A673 (cell line): ENCODE measurements around the gene SPATA24. TPM values are rescaled to one million over a fixed set of nuclear protein-coding genes. Genes with fewer than 3 reads are reported as not detected.

Experiments
- BruUV-seq: library from RNA; stranded (reverse); fragments of 400-500 nt; replicated peaks from 2 replicates; lab custom pipeline; 2021; lab: Mats Ljungman, UMichigan
- CTCF ChIA-PET: fragments of 300-600 bp; sonication (Branson Sonifier 250); formaldehyde crosslinking; loops from one replicate; lab custom pipeline; 2022; ENCODE audit warnings: antibody characterized with exemption; lab: Charles Lee
- POLR2A ChIA-PET: fragments of 300-600 bp; sonication (Branson Sonifier 250); formaldehyde crosslinking; loops from one replicate; lab custom pipeline; 2022; ENCODE audit warnings: antibody characterized with exemption; ENCODE audit not compliant: low non-redundant PET; lab: Charles Lee
- DNase-seq: peaks from one replicate; pipeline ENCODE4 v3.0.0-alpha.2; 2015; ENCODE audit warnings: low spot score
- H3K27ac ChIP-seq: fragments of 200-600 bp; sonication (generic); 2 replicates; pipeline ENCODE4 v1.5.1; 2016; ENCODE audit warnings: mixed run types, low read depth, mild to moderate bottlenecking, mixed read lengths, antibody characterized with exemption, low read length; ENCODE audit not compliant: poor library complexity, severe bottlenecking
- H3K27me3 ChIP-seq: fragments of 200-600 bp; sonication (generic); replicated peaks from 2 replicates; pipeline ENCODE4 v1.6.1; 2017; ENCODE audit warnings: mixed run types, low read depth, mild to moderate bottlenecking, mixed read lengths, antibody characterized with exemption, low read length; ENCODE audit not compliant: insufficient read depth, poor library complexity
- H3K36me3 ChIP-seq: fragments of 200-600 bp; sonication (generic); 2 replicates; pipeline ENCODE4 v1.6.1; 2016; ENCODE audit warnings: mixed run types, mild to moderate bottlenecking, mixed read lengths, antibody characterized with exemption, low read length; ENCODE audit not compliant: insufficient read depth, poor library complexity, severe bottlenecking
- H3K4me1 ChIP-seq: fragments of 200-600 bp; sonication (generic); 2 replicates; pipeline ENCODE4 v1.6.1; 2017; ENCODE audit warnings: mixed run types, mild to moderate bottlenecking, mixed read lengths, antibody characterized with exemption, low read length; ENCODE audit not compliant: insufficient read depth, poor library complexity, severe bottlenecking
- H3K4me3 ChIP-seq: fragments of 200-600 bp; sonication (generic); 2 replicates; pipeline ENCODE4 v1.5.1; 2016; ENCODE audit warnings: low read depth, mixed run types, mild to moderate bottlenecking, mixed read lengths, low read length; ENCODE audit not compliant: poor library complexity, severe bottlenecking
- H3K9me3 ChIP-seq: fragments of 200-600 bp; sonication (generic); 2 replicates; pipeline ENCODE4 v1.6.1; 2016; ENCODE audit warnings: mixed run types, low read depth, mild to moderate bottlenecking, mixed read lengths, antibody characterized with exemption, low read length; ENCODE audit not compliant: poor library complexity, severe bottlenecking
- CTCF ChIP-seq: fragments of 300-800, 200-600 bp; sonication (generic); conservative IDR thresholded peaks from 2 replicates; pipeline ENCODE4 v1.5.1; 2017; ENCODE audit warnings: low read depth, mild to moderate bottlenecking, antibody characterized with exemption, low read length, moderate library complexity, mixed read lengths
- EZH2 ChIP-seq: fragments of 200-600 bp; sonication (generic); IDR thresholded peaks from 2 replicates; pipeline ENCODE4 v1.6.1; 2017; ENCODE audit warnings: borderline replicate concordance, low read depth, mild to moderate bottlenecking, mixed read lengths, antibody characterized with exemption, low read length; ENCODE audit not compliant: poor library complexity, severe bottlenecking
- intact Hi-C: fragments of 100-400 bp; cut with micrococcal nuclease; formaldehyde crosslinking; loops from one replicate; pipeline ENCODE4 v1.10.0; 2022; ENCODE audit not compliant: unreplicated experiment
- total RNA-seq: library from RNA; stranded (reverse); gene quantifications from 2 replicates; pipeline ENCODE4 v1.2.3, GENCODE V29; 2021

The SPATA24 gene
- total RNA-seq, 1 experiment from 2014 or later = 4.2 TPM

DNA sequence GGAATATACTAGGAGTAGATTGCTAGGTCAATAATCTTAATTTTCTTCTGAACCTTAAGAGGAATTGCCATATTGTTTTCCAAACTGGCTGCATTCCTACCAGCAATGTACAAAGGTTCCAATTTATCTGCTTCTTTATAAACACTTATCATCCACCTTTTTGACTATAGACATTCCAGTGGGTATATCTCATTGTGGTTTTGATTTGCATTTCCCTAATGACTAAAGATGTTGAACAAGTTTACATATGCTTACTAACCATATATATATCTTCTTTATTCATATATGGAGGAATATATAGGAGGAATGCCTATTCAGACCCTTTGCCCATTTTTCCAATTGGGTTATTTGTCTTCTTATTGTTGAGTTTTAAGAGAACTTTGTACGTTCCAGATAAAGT is 27.8 kb upstream of the SPATA24 start:
- Histone ChIP-seq H3K4me1 (no peaks in the 10 kb centered on the region), H3K27ac (no peak overlapping the region), H3K4me3 (no peak overlapping the region), H3K27me3 (no peaks in the 10 kb centered on the region), H3K36me3 (no peaks in the 10 kb centered on the region), H3K9me3 (no peaks in the 10 kb centered on the region)
- TF ChIP-seq CTCF (no peak), EZH2 (no peak)
- POLR2A ChIA-PET = no interaction called here
- no peak for DNase-seq
- intact Hi-C loops = no loop called here
- BruUV-seq = no TSS peak
- CTCF ChIA-PET = no interaction called here

- ChIA-PET CTCF (no interaction called here), POLR2A (no interaction called here)
- TF ChIP-seq CTCF (no peak), EZH2 (no peak)
- H3K4me3 ChIP-seq = no peak overlapping the region
- intact Hi-C loops = no loop called here
- no peaks in the 10 kb centered on the region for H3K9me3 ChIP-seq
- peaks cover 7% of the 10 kb centered on the region for H3K4me1 ChIP-seq
- H3K27me3 ChIP-seq = no peaks in the 10 kb centered on the region
- BruUV-seq = no TSS peak
- no peaks in the 10 kb centered on the region for H3K36me3 ChIP-seq
- no peak overlapping the region for H3K27ac ChIP-seq
- no peak for DNase-seq
Observed at GRCh38 chr5:139430015-139430414, 26.1 kb upstream of the SPATA24 start.

GRCh38 chr5:139426203-139426885 is 22.5 kb upstream of the SPATA24 start:
- POLR2A ChIA-PET = no interaction called here
- DNase-seq = no peak
- intact Hi-C loops = no loop called here
- Histone ChIP-seq H3K9me3 (no peaks in the 10 kb centered on the region), H3K4me3 (no peak overlapping the region), H3K27ac (no peak overlapping the region), H3K27me3 (no peaks in the 10 kb centered on the region), H3K36me3 (no peaks in the 10 kb centered on the region), H3K4me1 (peaks cover 7% of the 10 kb centered on the region)
- TF ChIP-seq EZH2 = no peak
- BruUV-seq = no TSS peak
- CTCF ChIA-PET = no interaction called here

GRCh38 chr5:139425497-139425896 is 21.6 kb upstream of the SPATA24 start:
- H3K4me1 ChIP-seq = peaks cover 7% of the 10 kb centered on the region
- no peaks in the 10 kb centered on the region for H3K36me3 ChIP-seq
- no peak for TF ChIP-seq EZH2
- no peak for TF ChIP-seq CTCF
- ChIA-PET CTCF (no interaction called here), POLR2A (no interaction called here)
- intact Hi-C loops = no loop called here
- no peaks in the 10 kb centered on the region for H3K9me3 ChIP-seq
- BruUV-seq = no TSS peak
- DNase-seq = peak; percentile 73
- no peak overlapping the region for H3K27ac ChIP-seq
- no peak overlapping the region for H3K4me3 ChIP-seq
- H3K27me3 ChIP-seq = no peaks in the 10 kb centered on the region
